ENCODE data around the gene POSTN.

DNA sequence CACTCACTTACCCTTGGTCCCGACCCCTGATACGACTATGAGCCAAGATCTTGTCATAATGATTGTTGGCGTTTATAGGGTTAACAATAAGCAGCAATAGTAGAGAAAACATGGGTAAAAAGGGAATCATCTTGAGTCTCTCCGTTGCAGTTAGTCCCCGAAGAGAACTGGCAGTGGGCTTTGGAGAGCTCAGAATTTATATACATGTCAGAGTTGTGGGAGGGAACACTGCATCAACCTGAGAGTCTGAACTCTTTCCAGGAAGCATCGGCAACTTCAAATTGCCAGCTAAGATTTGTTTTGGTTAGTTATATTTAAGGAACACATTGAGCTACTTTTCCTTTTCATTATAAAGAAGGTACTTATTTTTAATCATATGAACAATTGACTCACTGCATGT is at the start of gene POSTN:
- TF ChIP-seq CTCF (IDR thresholded peaks at IDR 0.05) (no peak), JUN (IDR thresholded peaks at IDR 0.05) (no peak), SMC3 (IDR thresholded peaks at IDR 0.05) (no peak), HOXA7 (CRISPR knock-in tag; IDR thresholded peaks at IDR 0.05) (no peak), POLR2A (IDR thresholded peaks at IDR 0.05; ENCODE audit: low read length) (no peak), FOSL2 (IDR thresholded peaks at IDR 0.05) (no peak), FOSL2 (CRISPR knock-in tag; IDR thresholded peaks at IDR 0.05) (no peak)
